ENCODE results near the gene RHBDD1. TPM values are rescaled to one million over a fixed set of nuclear protein-coding genes. Genes with fewer than 3 reads are reported as not detected.

RHBDD1 gene
- total and polyA plus RNA-seq, 4 donors: 8.5 to 45.8 (median 16.1) TPM

DNA sequence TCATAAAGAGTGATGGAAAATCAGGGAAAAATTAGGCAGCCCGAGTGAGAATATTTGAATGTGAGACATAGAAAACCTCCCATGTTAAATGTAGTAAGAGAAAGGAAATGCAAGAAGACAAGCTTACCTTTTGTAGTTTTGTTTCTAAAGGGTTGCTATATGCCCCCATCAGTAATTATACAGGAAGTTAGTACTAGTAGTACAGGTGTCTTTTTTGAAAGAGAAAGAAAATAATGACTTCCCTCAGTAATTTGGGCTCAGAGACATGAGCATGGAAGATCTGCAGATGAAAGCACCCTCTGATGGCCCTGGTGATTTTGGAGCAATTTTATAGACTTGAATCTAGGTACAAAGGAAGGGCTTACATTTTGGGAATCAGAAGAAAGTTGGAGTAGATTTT lies 80.8 kb downstream of the RHBDD1 start:
- no peak for TF ChIP-seq YY1 (IDR thresholded peaks at IDR 0.05)
- TF ChIP-seq, protein P1, sequence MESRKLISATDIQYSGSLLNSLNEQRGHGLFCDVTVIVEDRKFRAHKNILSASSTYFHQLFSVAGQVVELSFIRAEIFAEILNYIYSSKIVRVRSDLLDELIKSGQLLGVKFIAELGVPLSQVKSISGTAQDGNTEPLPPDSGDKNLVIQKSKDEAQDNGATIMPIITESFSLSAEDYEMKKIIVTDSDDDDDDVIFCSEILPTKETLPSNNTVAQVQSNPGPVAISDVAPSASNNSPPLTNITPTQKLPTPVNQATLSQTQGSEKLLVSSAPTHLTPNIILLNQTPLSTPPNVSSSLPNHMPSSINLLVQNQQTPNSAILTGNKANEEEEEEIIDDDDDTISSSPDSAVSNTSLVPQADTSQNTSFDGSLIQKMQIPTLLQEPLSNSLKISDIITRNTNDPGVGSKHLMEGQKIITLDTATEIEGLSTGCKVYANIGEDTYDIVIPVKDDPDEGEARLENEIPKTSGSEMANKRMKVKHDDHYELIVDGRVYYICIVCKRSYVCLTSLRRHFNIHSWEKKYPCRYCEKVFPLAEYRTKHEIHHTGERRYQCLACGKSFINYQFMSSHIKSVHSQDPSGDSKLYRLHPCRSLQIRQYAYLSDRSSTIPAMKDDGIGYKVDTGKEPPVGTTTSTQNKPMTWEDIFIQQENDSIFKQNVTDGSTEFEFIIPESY (IDR thresholded peaks at IDR 0.05): no peak
- no peak for TF ChIP-seq HNF4A (conservative IDR thresholded peaks at IDR 0.05)
- no peak overlapping the region for H3K27ac ChIP-seq (ENCODE audit: low read depth in 1 of 2, low read length in 2 of 2)
- 90% methylated on average over 1 of the region's 1 CpG for WGBS
- no peaks in the 10 kb centered on the region for H3K4me1 ChIP-seq (ENCODE audit: control insufficient read depth in 4 of 4, insufficient read depth in 4 of 4, low read length in 3 of 4)
- H3K9me3 ChIP-seq (ENCODE audit: control insufficient read depth in 4 of 4, low read length in 3 of 4): no peaks in the 10 kb centered on the region
- H3K27me3 ChIP-seq (ENCODE audit: control insufficient read depth in 4 of 4, insufficient read depth in 4 of 4, low read length in 3 of 4): no peaks in the 10 kb centered on the region
- H3K9ac ChIP-seq (ENCODE audit: low read depth in 1 of 2, low read length in 2 of 2): no peak overlapping the region
- H3K4me3 ChIP-seq (ENCODE audit: low read depth in 1 of 3, low read length in 3 of 3): no peak overlapping the region
- peaks cover 0 to 3% (median 0%) of the 10 kb centered on the region in 4 donors for H3K36me3 ChIP-seq (ENCODE audit: control insufficient read depth in 4 of 4, insufficient read depth in 3 of 4, low read depth in 1 of 4, low read length in 3 of 4)
- DNase-seq (ENCODE audit: low spot score): no peak

DNA sequence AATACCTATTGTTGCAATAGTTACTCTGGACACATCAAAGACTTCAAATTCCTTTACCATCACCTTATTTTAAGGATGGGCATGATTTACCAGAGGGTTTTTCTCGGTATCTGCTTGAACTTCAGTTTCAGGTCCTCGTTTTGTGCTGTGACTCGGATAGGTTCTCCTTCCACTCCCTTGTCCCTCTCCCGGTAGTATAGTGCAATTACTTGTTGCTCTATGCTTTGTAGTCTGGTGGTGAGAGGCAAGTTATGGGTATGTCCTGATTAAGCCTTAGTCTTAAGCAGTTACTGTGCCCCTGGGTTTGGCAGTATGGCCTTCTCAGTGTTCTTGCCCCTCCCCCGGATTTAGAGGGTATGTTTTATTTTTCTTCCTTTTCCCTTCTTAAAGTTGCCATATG lies 96.6 kb downstream of the RHBDD1 start:
- no peak overlapping the region for H3K9ac ChIP-seq (ENCODE audit: low read depth in 1 of 2, low read length in 2 of 2)
- H3K9me3 ChIP-seq (ENCODE audit: control insufficient read depth in 4 of 4, low read length in 3 of 4): no peaks in the 10 kb centered on the region
- H3K4me1 ChIP-seq (ENCODE audit: control insufficient read depth in 4 of 4, insufficient read depth in 4 of 4, low read length in 3 of 4): no peaks in the 10 kb centered on the region
- no peaks in the 10 kb centered on the region for H3K27me3 ChIP-seq (ENCODE audit: control insufficient read depth in 4 of 4, insufficient read depth in 4 of 4, low read length in 3 of 4)
- WGBS: 96% methylated on average over 5 of the region's 5 CpGs
- no peak for DNase-seq (ENCODE audit: low spot score)
- H3K27ac ChIP-seq (ENCODE audit: low read depth in 1 of 2, low read length in 2 of 2): no peak overlapping the region
- no peak for TF ChIP-seq JUND (IDR thresholded peaks at IDR 0.05)
- TF ChIP-seq FOXA1 (IDR thresholded peaks at IDR 0.05): no peak
- TF ChIP-seq HNF4A (conservative IDR thresholded peaks at IDR 0.05): no peak
- no peak for TF ChIP-seq YY1 (IDR thresholded peaks at IDR 0.05)
- TF ChIP-seq, protein P2, sequence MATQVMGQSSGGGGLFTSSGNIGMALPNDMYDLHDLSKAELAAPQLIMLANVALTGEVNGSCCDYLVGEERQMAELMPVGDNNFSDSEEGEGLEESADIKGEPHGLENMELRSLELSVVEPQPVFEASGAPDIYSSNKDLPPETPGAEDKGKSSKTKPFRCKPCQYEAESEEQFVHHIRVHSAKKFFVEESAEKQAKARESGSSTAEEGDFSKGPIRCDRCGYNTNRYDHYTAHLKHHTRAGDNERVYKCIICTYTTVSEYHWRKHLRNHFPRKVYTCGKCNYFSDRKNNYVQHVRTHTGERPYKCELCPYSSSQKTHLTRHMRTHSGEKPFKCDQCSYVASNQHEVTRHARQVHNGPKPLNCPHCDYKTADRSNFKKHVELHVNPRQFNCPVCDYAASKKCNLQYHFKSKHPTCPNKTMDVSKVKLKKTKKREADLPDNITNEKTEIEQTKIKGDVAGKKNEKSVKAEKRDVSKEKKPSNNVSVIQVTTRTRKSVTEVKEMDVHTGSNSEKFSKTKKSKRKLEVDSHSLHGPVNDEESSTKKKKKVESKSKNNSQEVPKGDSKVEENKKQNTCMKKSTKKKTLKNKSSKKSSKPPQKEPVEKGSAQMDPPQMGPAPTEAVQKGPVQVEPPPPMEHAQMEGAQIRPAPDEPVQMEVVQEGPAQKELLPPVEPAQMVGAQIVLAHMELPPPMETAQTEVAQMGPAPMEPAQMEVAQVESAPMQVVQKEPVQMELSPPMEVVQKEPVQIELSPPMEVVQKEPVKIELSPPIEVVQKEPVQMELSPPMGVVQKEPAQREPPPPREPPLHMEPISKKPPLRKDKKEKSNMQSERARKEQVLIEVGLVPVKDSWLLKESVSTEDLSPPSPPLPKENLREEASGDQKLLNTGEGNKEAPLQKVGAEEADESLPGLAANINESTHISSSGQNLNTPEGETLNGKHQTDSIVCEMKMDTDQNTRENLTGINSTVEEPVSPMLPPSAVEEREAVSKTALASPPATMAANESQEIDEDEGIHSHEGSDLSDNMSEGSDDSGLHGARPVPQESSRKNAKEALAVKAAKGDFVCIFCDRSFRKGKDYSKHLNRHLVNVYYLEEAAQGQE (IDR thresholded peaks at IDR 0.05): no peak
- TF ChIP-seq CTCF (IDR thresholded peaks at IDR 0.05; ENCODE audit: low read depth, low read length, missing input control): no peak
- TF ChIP-seq, protein P3, sequence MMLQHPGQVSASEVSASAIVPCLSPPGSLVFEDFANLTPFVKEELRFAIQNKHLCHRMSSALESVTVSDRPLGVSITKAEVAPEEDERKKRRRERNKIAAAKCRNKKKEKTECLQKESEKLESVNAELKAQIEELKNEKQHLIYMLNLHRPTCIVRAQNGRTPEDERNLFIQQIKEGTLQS (IDR thresholded peaks at IDR 0.05): no peak
- TF ChIP-seq RXRA (IDR thresholded peaks at IDR 0.05): no peak
- no peak for TF ChIP-seq SP1 (IDR thresholded peaks at IDR 0.05)
- TF ChIP-seq RAD21 (IDR thresholded peaks at IDR 0.05): no peak
- no peak for TF ChIP-seq NR2F2 (IDR thresholded peaks at IDR 0.05)
- TF ChIP-seq GABPA (IDR thresholded peaks at IDR 0.05 in 1 of 2, conservative IDR thresholded peaks at IDR 0.05 in 1 of 2): no peak
- TF ChIP-seq EGR1 (IDR thresholded peaks at IDR 0.05; ENCODE audit: low read depth in 2 of 2): no peak
- no peaks in the 10 kb centered on the region for H3K36me3 ChIP-seq (ENCODE audit: control insufficient read depth in 4 of 4, insufficient read depth in 3 of 4, low read depth in 1 of 4, low read length in 3 of 4)
- no peak overlapping the region for H3K4me3 ChIP-seq (ENCODE audit: low read depth in 1 of 3, low read length in 3 of 3)

Data from liver (tissue), 9 donors.